Measurements from ENCODE around the gene BTF3L4.

BTF3L4 gene

DNA sequence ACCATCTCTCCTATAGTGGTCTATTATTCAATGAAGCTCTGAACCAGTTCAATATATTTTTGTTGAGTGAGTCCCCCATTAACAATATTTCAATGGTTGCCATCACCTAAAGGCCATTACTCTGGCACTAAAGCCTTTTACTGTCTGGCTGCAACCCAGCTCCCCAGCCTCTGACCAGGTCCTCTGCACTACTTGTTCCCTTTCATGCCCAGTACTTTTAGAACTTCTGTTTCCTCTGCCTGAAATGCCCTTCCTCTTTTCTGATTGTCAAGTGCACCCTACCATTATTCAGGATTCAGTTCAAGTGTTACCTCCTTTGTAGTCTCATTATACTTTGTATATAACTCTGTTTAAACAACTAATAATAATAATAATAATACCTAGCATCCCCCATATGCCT is 55.4 kb downstream of the BTF3L4 start:
- H3K4me2 ChIP-seq (ENCODE audit: low read depth, low read length, poor library complexity, severe bottlenecking) = no peak overlapping the region
- no peak overlapping the region for H3K27ac ChIP-seq (ENCODE audit: low read depth, low read length)
- no peak overlapping the region for H3K9ac ChIP-seq (ENCODE audit: low read length)
- no peaks in the 10 kb centered on the region for H3K9me3 ChIP-seq (ENCODE audit: insufficient read depth, low read length)
- no peaks in the 10 kb centered on the region; the same call in 1 of the 2 replicates for H3K27me3 ChIP-seq (ENCODE audit: low read length)
- no peaks in the 10 kb centered on the region for H3K79me2 ChIP-seq (ENCODE audit: insufficient read depth, low read length)
- no peak overlapping the region for H2AFZ ChIP-seq (ENCODE audit: low read depth, low read length, severe bottlenecking)
- H3K4me3 ChIP-seq (ENCODE audit: insufficient read depth, low read length, poor library complexity, severe bottlenecking) = no peak overlapping the region
- no peaks in the 10 kb centered on the region for H3K9me2 ChIP-seq (replicated peaks; ENCODE audit: insufficient read depth, low read length)
- TF ChIP-seq, protein P1, sequence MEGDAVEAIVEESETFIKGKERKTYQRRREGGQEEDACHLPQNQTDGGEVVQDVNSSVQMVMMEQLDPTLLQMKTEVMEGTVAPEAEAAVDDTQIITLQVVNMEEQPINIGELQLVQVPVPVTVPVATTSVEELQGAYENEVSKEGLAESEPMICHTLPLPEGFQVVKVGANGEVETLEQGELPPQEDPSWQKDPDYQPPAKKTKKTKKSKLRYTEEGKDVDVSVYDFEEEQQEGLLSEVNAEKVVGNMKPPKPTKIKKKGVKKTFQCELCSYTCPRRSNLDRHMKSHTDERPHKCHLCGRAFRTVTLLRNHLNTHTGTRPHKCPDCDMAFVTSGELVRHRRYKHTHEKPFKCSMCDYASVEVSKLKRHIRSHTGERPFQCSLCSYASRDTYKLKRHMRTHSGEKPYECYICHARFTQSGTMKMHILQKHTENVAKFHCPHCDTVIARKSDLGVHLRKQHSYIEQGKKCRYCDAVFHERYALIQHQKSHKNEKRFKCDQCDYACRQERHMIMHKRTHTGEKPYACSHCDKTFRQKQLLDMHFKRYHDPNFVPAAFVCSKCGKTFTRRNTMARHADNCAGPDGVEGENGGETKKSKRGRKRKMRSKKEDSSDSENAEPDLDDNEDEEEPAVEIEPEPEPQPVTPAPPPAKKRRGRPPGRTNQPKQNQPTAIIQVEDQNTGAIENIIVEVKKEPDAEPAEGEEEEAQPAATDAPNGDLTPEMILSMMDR (IDR thresholded peaks at IDR 0.05; ENCODE audit: insufficient read depth, low read length, poor library complexity, severe bottlenecking) = no peak
- no peak for TF ChIP-seq EZH2phosphoT487 (conservative IDR thresholded peaks at IDR 0.05; ENCODE audit: low read length)
- H4K20me1 ChIP-seq (ENCODE audit: low read depth, low read length) = no peaks in the 10 kb centered on the region
- no peaks in the 10 kb centered on the region for H3F3A ChIP-seq (ENCODE audit: insufficient read depth)
- no peaks in the 10 kb centered on the region for H3K36me3 ChIP-seq (ENCODE audit: low read length)

DNA sequence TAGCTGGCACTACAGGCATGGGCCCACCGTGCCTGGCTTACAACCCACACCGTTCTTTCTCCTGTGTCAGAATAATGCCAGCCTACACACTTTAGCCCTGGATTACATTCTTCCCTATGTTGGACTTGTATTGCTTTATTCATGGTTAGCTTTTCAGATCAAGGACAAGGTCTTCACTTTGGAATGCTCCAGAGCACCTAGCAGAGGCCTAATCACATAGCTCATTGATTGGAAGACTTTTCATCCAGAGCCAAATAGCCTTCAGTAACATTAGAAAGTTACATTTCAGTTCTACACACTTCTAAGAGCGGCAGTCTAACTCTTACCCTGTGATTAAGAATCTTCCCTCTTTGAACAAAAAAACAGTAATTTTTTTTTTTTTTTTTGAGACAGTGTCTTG is 56.4 kb downstream of the BTF3L4 start:
- no peaks in the 10 kb centered on the region for H3K9me2 ChIP-seq (replicated peaks; ENCODE audit: insufficient read depth, low read length)

DNA sequence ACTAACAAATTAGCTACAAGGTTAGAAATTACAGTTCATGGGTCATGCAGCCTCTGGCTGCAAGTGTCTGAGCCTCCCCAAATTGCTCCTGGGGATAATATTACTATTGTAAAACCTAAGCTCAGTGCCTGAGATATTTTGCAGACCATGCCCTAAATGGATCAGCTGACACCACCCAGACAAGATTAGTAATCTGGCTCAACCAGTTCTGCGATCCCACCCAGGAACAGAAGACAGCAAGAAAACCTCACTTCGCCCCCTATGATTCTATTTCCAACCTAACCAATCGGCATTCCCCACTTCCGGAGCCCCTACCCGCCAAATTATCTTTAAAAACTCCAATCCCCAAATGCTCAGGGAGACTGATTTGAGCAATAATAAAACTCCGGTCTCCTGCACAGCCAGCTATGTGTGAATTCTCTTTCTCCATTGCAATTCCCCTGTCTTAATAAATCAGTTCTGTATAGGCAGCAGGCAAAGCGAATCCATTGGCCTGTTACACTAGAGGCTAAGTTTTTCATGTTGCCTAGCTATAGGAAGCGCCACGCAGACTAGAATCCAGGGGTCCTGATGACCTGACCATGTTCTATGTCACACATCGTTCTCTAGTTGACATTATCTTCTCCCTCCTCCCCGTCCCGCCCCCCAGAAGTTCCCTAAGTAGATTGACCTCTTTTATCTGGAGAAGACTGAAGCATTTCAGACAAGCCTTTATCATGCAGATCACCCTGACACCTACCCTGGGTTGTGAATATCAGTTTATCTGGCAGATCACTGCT is 63.4 kb downstream of the BTF3L4 start:
- no peaks in the 10 kb centered on the region for H3K9me3 ChIP-seq (ENCODE audit: insufficient read depth, low read length)
- H3K27me3 ChIP-seq (ENCODE audit: low read length) = no peaks in the 10 kb centered on the region
- H3K27ac ChIP-seq (ENCODE audit: low read depth, low read length) = no peak overlapping the region
- no peaks in the 10 kb centered on the region for H4K20me1 ChIP-seq (ENCODE audit: low read depth, low read length)
- H3K36me3 ChIP-seq (ENCODE audit: low read length) = no peaks in the 10 kb centered on the region
- TF ChIP-seq EZH2phosphoT487 (conservative IDR thresholded peaks at IDR 0.05; ENCODE audit: low read length) = no peak
- TF ChIP-seq, protein P1 (IDR thresholded peaks at IDR 0.05; ENCODE audit: insufficient read depth, low read length, poor library complexity, severe bottlenecking) = no peak
- no peak overlapping the region for H3K4me3 ChIP-seq (ENCODE audit: insufficient read depth, low read length, poor library complexity, severe bottlenecking)
- H3K4me2 ChIP-seq (ENCODE audit: low read depth, low read length, poor library complexity, severe bottlenecking) = no peak overlapping the region
- no peak overlapping the region for H2AFZ ChIP-seq (ENCODE audit: low read depth, low read length, severe bottlenecking)
- no peaks in the 10 kb centered on the region for H3F3A ChIP-seq (ENCODE audit: insufficient read depth)
- H3K9ac ChIP-seq (ENCODE audit: low read length) = no peak overlapping the region
- H3K79me2 ChIP-seq (ENCODE audit: insufficient read depth, low read length) = no peaks in the 10 kb centered on the region
- H3K9me2 ChIP-seq (replicated peaks; ENCODE audit: insufficient read depth, low read length) = no peaks in the 10 kb centered on the region

More for the DNA sequence above, 56.4 kb downstream of the BTF3L4 start:
- Histone ChIP-seq H3K79me2 (ENCODE audit: insufficient read depth, low read length) (no peaks in the 10 kb centered on the region), H3K4me2 (ENCODE audit: low read depth, low read length, poor library complexity, severe bottlenecking) (no peak overlapping the region), H3K9me3 (ENCODE audit: insufficient read depth, low read length) (no peaks in the 10 kb centered on the region), H3K4me3 (ENCODE audit: insufficient read depth, low read length, poor library complexity, severe bottlenecking) (no peak overlapping the region), H4K20me1 (ENCODE audit: low read depth, low read length) (no peaks in the 10 kb centered on the region), H3K36me3 (ENCODE audit: low read length) (no peaks in the 10 kb centered on the region), H3K27me3 (ENCODE audit: low read length) (no peaks in the 10 kb centered on the region; the same call in 1 of the 2 replicates), H3F3A (ENCODE audit: insufficient read depth) (no peaks in the 10 kb centered on the region), H2AFZ (ENCODE audit: low read depth, low read length, severe bottlenecking) (no peak overlapping the region), H3K9ac (ENCODE audit: low read length) (no peak overlapping the region), H3K27ac (ENCODE audit: low read depth, low read length) (no peak overlapping the region)
- TF ChIP-seq EZH2phosphoT487 (conservative IDR thresholded peaks at IDR 0.05; ENCODE audit: low read length) = no peak
- TF ChIP-seq, protein P1 (IDR thresholded peaks at IDR 0.05; ENCODE audit: insufficient read depth, low read length, poor library complexity, severe bottlenecking) = no peak
